Measurements from ENCODE around the gene RILPL2.
"Not testable (repeated sequence)": the region's sequence is repeated elsewhere in the genome, so short reads cannot be mapped to it uniquely, and the experiment has no call there.

The RILPL2 gene

GRCh38 chr12:123379391-123379790 lies 57.1 kb downstream of the RILPL2 start:
- DNase-seq: no peak

- DNase-seq: not testable (repeated sequence)
Measured at GRCh38 chr12:123372415-123372814, 64.1 kb downstream of the RILPL2 start.

- not testable (repeated sequence) for DNase-seq
Measured at GRCh38 chr12:123371667-123372368, 64.7 kb downstream of the RILPL2 start.

- DNase-seq: no peak
Measured at GRCh38 chr12:123369229-123369628, 67.3 kb downstream of the RILPL2 start.

- DNase-seq: not testable (repeated sequence)
Measured at GRCh38 chr12:123368431-123368830, 68.1 kb downstream of the RILPL2 start.

GRCh38 chr12:123367511-123367910 lies 69.0 kb downstream of the RILPL2 start:
- no peak for DNase-seq
